ENCODE results near the gene MYNN.

DNA sequence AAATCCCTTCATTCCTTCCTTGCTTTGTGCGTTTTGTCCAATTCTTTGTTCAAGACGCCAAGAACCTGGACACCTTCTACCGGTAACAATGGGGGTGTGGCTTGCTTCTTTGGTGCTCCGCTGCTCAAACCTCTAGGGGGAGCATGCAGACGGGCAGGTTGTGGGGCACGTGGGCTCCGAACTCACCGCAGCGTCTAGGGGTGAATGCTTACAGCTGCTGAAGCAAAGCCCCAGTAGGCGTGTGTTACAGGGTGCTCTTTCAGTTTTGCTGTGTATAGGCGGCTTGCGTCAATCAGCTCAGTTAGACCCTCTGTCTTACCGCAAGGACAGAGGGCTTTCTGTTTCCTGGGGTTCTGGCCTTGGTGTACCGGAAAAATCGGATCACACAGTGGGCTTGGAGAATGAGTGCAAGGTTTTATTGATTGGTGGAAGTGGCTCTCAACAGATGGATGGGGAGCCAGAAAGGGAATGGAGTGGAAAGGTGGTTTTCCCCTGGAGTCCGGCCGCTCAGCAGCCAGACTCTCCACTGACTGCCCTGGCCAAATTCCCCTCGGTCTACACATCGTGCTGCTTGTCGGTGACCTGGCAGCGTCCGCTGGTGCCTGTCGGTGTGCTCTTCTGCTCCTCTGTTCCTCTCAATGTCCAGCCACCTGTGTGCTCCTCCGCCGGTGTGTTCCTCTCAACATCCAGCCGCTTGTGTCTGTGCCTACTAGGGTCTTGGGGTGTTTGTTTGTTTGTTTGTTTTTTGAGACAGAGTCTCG lies 40.7 kb downstream of the MYNN start:
- TF ChIP-seq, protein P1, sequence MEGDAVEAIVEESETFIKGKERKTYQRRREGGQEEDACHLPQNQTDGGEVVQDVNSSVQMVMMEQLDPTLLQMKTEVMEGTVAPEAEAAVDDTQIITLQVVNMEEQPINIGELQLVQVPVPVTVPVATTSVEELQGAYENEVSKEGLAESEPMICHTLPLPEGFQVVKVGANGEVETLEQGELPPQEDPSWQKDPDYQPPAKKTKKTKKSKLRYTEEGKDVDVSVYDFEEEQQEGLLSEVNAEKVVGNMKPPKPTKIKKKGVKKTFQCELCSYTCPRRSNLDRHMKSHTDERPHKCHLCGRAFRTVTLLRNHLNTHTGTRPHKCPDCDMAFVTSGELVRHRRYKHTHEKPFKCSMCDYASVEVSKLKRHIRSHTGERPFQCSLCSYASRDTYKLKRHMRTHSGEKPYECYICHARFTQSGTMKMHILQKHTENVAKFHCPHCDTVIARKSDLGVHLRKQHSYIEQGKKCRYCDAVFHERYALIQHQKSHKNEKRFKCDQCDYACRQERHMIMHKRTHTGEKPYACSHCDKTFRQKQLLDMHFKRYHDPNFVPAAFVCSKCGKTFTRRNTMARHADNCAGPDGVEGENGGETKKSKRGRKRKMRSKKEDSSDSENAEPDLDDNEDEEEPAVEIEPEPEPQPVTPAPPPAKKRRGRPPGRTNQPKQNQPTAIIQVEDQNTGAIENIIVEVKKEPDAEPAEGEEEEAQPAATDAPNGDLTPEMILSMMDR (IDR thresholded peaks at IDR 0.05) = peak; percentile 80
- no peak for TF ChIP-seq EZH2 (IDR thresholded peaks at IDR 0.05; ENCODE audit: borderline replicate concordance, insufficient read depth, low read depth, low read length, poor library complexity, severe bottlenecking)
